ENCODE measurements around the gene CHMP4B. TPM values are rescaled to one million over a fixed set of nuclear protein-coding genes. Genes with fewer than 3 reads are reported as not detected.

Gene CHMP4B, protein sequence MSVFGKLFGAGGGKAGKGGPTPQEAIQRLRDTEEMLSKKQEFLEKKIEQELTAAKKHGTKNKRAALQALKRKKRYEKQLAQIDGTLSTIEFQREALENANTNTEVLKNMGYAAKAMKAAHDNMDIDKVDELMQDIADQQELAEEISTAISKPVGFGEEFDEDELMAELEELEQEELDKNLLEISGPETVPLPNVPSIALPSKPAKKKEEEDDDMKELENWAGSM
- 28.3 and 32.0 TPM in 2 replicates for total RNA-seq

DNA sequence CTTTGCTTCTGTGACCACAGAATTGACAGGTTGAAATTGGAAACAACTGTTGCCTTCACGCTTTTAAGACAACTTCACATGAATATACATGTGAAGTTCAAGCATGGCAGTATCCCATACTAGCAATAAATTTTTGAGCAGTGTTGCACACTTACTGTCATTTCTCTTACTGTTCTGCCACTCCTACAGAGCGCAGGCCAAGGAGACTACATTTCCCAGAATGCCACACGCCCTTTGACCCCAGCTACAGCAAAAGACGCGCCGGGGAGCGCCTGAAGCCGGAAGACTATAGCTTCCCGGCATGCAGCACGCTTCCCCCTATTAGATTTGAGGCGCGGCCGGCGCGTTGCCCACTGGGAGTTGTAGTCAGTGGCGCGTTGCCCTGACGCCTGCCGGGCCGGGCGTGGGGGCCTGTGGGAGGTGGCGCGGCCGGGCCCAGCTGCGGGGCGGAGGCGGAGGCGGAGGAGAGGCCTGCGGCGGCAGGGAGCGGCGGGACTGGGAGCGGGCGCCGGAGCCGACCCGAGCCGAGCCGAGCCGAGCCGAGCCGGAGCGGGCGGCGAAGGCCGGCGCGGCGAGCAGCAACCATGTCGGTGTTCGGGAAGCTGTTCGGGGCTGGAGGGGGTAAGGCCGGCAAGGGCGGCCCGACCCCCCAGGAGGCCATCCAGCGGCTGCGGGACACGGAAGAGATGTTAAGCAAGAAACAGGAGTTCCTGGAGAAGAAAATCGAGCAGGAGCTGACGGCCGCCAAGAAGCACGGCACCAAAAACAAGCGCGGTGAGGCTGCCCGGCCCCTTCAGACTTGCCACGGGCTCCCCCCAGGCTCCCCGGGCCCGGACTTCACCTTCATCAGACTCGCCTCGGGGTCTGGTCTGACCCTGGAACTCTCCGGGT lies at the start of gene CHMP4B:
Gene CHMP4B, plus strand, starts transcription at position 464 of the 891 bp plus-strand sequence. Its CDS starts 121 bp downstream, at position 585.
- peak; percentile 99 for DNase-seq (ENCODE audit: low read depth)
- TF ChIP-seq, protein P1, sequence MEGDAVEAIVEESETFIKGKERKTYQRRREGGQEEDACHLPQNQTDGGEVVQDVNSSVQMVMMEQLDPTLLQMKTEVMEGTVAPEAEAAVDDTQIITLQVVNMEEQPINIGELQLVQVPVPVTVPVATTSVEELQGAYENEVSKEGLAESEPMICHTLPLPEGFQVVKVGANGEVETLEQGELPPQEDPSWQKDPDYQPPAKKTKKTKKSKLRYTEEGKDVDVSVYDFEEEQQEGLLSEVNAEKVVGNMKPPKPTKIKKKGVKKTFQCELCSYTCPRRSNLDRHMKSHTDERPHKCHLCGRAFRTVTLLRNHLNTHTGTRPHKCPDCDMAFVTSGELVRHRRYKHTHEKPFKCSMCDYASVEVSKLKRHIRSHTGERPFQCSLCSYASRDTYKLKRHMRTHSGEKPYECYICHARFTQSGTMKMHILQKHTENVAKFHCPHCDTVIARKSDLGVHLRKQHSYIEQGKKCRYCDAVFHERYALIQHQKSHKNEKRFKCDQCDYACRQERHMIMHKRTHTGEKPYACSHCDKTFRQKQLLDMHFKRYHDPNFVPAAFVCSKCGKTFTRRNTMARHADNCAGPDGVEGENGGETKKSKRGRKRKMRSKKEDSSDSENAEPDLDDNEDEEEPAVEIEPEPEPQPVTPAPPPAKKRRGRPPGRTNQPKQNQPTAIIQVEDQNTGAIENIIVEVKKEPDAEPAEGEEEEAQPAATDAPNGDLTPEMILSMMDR (IDR thresholded peaks at IDR 0.05; ENCODE audit: insufficient read depth, low read depth, low read length) = no peak
- H3K4me3 ChIP-seq (ENCODE audit: low read depth, low read length) = peak within 1 kb of the TSS; percentile 68

DNA sequence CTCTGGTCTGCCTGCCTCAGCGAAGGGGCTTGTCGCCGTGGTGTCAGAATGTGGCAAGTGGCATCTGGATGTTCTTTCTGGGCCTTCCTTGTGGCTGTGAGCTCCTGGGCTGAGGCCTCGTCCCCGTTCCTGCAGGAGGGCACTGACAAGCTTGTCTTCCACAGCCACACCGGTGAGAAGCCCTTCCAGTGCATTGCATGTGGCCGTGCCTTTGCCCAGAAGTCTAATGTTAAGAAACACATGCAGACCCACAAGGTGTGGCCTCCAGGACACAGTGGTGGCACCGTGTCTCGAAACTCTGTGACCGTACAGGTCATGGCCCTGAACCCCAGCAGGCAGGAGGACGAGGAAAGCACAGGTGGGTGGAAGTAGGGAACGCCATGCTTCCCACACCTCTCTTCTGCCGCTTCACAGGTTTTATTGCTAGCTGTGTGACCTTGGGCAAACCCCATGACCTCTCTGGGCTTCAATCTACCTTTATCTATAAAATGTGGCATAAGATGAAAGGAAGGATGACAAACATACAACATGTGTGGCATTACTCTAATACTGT lies 49.4 kb upstream of the CHMP4B start:
- DNase-seq (ENCODE audit: low read depth) = no peak
- TF ChIP-seq, protein P1 (IDR thresholded peaks at IDR 0.05; ENCODE audit: insufficient read depth, low read depth, low read length) = no peak
- H3K4me3 ChIP-seq (ENCODE audit: low read depth, low read length) = no peak overlapping the region

DNA sequence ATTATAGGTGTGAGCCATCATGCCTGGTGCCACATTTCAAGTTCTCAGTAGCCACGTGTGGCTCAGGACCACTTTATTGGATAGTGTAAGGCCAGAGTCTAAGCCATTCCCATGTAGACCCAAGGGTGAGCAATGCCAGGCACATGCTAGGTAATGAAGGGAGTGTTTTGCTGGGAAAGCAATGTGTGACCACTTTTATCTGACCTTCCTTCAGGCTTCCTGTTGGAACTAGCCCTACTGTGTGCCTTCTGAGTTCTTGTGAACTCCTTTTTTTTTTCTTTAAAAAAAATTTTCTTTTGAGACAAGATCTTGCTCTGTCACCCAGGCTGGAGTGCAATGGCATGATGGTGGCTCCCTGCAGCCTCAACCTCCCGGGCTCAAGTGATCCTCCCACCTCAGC lies 46.0 kb upstream of the CHMP4B start:
- no peak for DNase-seq (ENCODE audit: low read depth)
- TF ChIP-seq, protein P1 (IDR thresholded peaks at IDR 0.05; ENCODE audit: insufficient read depth, low read depth, low read length) = no peak
- no peak overlapping the region for H3K4me3 ChIP-seq (ENCODE audit: low read depth, low read length)

DNA sequence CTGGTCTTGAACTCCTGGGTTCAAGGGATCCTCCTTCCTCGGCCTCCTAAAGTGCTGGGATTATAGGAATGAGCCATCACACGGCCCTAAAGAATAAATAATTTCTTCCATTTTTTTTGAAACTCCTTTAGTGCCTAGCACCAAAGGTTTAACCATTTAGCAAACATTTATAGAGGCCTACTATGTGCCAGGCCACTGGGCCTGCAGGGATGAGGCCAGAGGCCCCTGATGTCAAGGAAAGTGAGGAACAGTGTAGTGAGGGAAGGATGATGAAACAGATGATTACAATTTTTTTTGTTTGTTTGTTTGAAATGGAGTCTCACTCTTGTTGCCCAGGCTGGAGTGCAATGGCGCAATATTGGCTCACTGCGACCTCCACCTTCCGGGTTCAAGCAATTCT lies 45.6 kb upstream of the CHMP4B start:
- H3K4me3 ChIP-seq (ENCODE audit: low read depth, low read length) = no peak overlapping the region
- no peak for DNase-seq (ENCODE audit: low read depth)
- TF ChIP-seq, protein P1 (IDR thresholded peaks at IDR 0.05; ENCODE audit: insufficient read depth, low read depth, low read length) = no peak

DNA sequence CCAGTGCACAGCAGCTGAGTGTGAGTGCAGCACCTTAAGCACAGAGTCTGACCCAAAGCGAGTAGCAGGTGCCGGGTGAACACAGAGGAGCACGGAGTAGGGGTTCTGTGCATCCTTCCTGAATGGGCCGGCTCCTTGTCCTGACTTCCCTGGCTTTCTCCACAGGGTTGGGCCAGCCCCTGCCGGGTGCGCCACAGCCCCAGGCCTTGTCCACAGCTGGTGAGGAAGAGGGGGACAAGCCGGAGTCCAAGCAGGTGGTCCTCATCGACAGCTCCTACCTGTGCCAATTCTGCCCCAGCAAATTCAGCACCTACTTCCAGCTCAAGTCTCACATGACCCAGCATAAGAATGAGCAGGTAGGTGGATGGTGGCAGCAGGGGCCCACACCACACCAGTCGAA lies 44.5 kb upstream of the CHMP4B start:
- H3K4me3 ChIP-seq (ENCODE audit: low read depth, low read length) = no peak overlapping the region
- TF ChIP-seq, protein P1 (IDR thresholded peaks at IDR 0.05; ENCODE audit: insufficient read depth, low read depth, low read length) = no peak
- DNase-seq (ENCODE audit: low read depth) = no peak

DNA sequence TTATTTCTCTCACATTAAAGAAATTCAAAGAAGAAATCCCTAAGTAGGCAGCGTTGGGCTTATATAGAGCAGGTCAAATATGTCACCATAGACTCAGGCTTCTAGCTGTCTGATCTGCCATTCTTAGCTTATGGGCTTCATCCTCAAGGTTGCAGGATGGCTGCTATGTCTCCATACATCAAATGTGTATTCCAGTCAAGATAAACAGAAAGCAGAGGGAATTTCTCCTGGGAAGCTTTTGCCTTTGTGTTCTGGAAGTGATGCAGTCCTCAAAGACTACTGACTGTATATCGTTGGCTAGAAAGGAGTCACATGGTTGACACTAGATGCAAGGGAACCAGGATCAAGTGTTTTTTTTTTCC lies 43.4 kb upstream of the CHMP4B start:
- TF ChIP-seq, protein P1 (IDR thresholded peaks at IDR 0.05; ENCODE audit: insufficient read depth, low read depth, low read length) = no peak
- no peak overlapping the region for H3K4me3 ChIP-seq (ENCODE audit: low read depth, low read length)
- no peak for DNase-seq (ENCODE audit: low read depth)
